Mesenchymal stem cell (in vitro differentiated cells and primary cell): ENCODE results near the gene CAMK1D.

Experiments used
- DNase-seq: peaks from one replicate; pipeline ENCODE4 v3.0.0-alpha.2; 2013
- H2AFZ ChIP-seq: one replicate; pipeline ENCODE4 v1.6.1; 2013; ENCODE audit warnings: low read depth, mild to moderate bottlenecking, control low read depth, inconsistent platforms, low read length, moderate library complexity
- H2AK5ac ChIP-seq: 2 replicates; pipeline ENCODE4 v1.6.1; 2013; ENCODE audit warnings: low read length, moderate library complexity, mild to moderate bottlenecking, inconsistent platforms; ENCODE audit not compliant: severe bottlenecking
- H2BK120ac ChIP-seq: one replicate; pipeline ENCODE4 v1.6.1; 2013; ENCODE audit warnings: low read depth, mild to moderate bottlenecking, inconsistent platforms, low read length, moderate library complexity
- H2BK12ac ChIP-seq, 2 experiments: one replicate each; pipeline ENCODE4 v1.6.1; 2013; ENCODE audit warnings: inconsistent platforms in 2 of 2, low read length in 2 of 2, mild to moderate bottlenecking in 2 of 2, moderate library complexity in 2 of 2, control low read depth in 1 of 2
- H2BK15ac ChIP-seq: one replicate; pipeline ENCODE4 v1.6.1; 2013; ENCODE audit warnings: mild to moderate bottlenecking, low read depth, inconsistent platforms; ENCODE audit not compliant: poor library complexity, severe bottlenecking
- H2BK5ac ChIP-seq: 2 replicates; pipeline ENCODE4 v1.6.1; 2013; ENCODE audit warnings: low read depth, mild to moderate bottlenecking, low read length, control low read depth, inconsistent platforms; ENCODE audit not compliant: poor library complexity, severe bottlenecking
- H3K14ac ChIP-seq, 2 experiments: one replicate each; pipeline ENCODE4 v1.6.1; 2013; ENCODE audit warnings: inconsistent platforms in 2 of 2, low read length in 2 of 2, control low read depth in 1 of 2, mild to moderate bottlenecking in 1 of 2, moderate library complexity in 1 of 2
- H3K18ac ChIP-seq, 2 experiments: one replicate each; pipeline ENCODE4 v1.6.1; 2013; ENCODE audit warnings: inconsistent platforms in 2 of 2, low read length in 2 of 2, control low read depth in 1 of 2, low read depth in 1 of 2, mild to moderate bottlenecking in 1 of 2
- H3K23ac ChIP-seq, 2 experiments: one replicate each; pipeline ENCODE4 v1.6.1; 2013; ENCODE audit warnings: inconsistent platforms in 2 of 2, low read length in 2 of 2, mild to moderate bottlenecking in 2 of 2, moderate library complexity in 2 of 2, control low read depth in 1 of 2
- H3K27ac ChIP-seq: 2 replicates; pipeline ENCODE4 v1.5.1; 2013; ENCODE audit warnings: mild to moderate bottlenecking, moderate library complexity, low read length, control low read depth, inconsistent platforms; ENCODE audit not compliant: poor library complexity, severe bottlenecking
- H3K27me3 ChIP-seq, 2 experiments: 2 replicates each; pipeline versions ENCODE4 v1.6.1 to v1.7.0; 2013; ENCODE audit warnings: low read length in 2 of 2, mild to moderate bottlenecking in 2 of 2, moderate library complexity in 2 of 2, control low read depth in 1 of 2, inconsistent platforms in 1 of 2; ENCODE audit not compliant: control insufficient read depth in 1 of 2, insufficient read depth in 1 of 2
- H3K36me3 ChIP-seq, 2 experiments: 2 replicates each; pipeline versions ENCODE4 v1.6.1 to v1.7.0; 2013; ENCODE audit warnings: low read length in 2 of 2, control low read depth in 1 of 2, inconsistent platforms in 1 of 2, low read depth in 1 of 2, mild to moderate bottlenecking in 1 of 2; ENCODE audit not compliant: insufficient read depth in 2 of 2, control insufficient read depth in 1 of 2
- H3K4ac ChIP-seq, 2 experiments: one replicate each; pipeline ENCODE4 v1.6.1; 2013; ENCODE audit warnings: inconsistent platforms in 2 of 2, low read length in 2 of 2, mild to moderate bottlenecking in 2 of 2, moderate library complexity in 2 of 2, control low read depth in 1 of 2, low read depth in 1 of 2
- H3K4me1 ChIP-seq: 2 replicates; pipeline ENCODE4 v1.6.1; 2013; ENCODE audit warnings: low read depth, low read length, control low read depth; ENCODE audit not compliant: control insufficient read depth, insufficient read depth
- H3K4me2 ChIP-seq: 2 replicates; pipeline ENCODE4 v1.6.1; 2013; ENCODE audit warnings: low read length, mild to moderate bottlenecking, inconsistent platforms; ENCODE audit not compliant: poor library complexity, severe bottlenecking
- H3K4me3 ChIP-seq, 2 experiments: 2 replicates each; pipeline versions ENCODE4 v1.5.1 to v1.7.0; 2013; ENCODE audit warnings: low read length in 2 of 2, mild to moderate bottlenecking in 2 of 2, control low read depth in 1 of 2, low read depth in 1 of 2; ENCODE audit not compliant: insufficient read depth in 1 of 2
- H3K79me1 ChIP-seq: replicated peaks from 2 replicates; pipeline ENCODE4 v1.6.1; 2013; ENCODE audit warnings: mild to moderate bottlenecking, control low read depth, low read length, inconsistent platforms; ENCODE audit not compliant: poor library complexity, severe bottlenecking
- H3K9ac ChIP-seq: 2 replicates; pipeline ENCODE4 v1.7.0; 2013; ENCODE audit warnings: mild to moderate bottlenecking, low read length, moderate library complexity
- H3K9me3 ChIP-seq: 2 replicates; pipeline ENCODE4 v1.7.0; 2013; ENCODE audit warnings: mild to moderate bottlenecking, low read length; ENCODE audit not compliant: control insufficient read depth
- H4K8ac ChIP-seq: one replicate; pipeline ENCODE4 v1.6.1; 2013; ENCODE audit warnings: inconsistent platforms, mild to moderate bottlenecking, low read length, moderate library complexity
- H4K91ac ChIP-seq: one replicate; pipeline ENCODE4 v1.6.1; 2013; ENCODE audit warnings: mild to moderate bottlenecking, low read length, inconsistent platforms
- WGBS: methylation state at CpG from one replicate; pipeline ENCODE4 v1.1.7; 2013; ENCODE audit warnings: mixed read lengths; 5-methylcytosine and 5-hydroxymethylcytosine counted together

CAMK1D gene

GRCh38 chr10:12455766-12456165 is 106.4 kb downstream of the CAMK1D start:
- Histone ChIP-seq H2AK5ac (no peak overlapping the region), H2BK15ac (no peak overlapping the region), H3K9ac (peak overlapping the region; percentile 21), H4K91ac (no peak overlapping the region), H3K14ac (no peak overlapping the region), H2BK120ac (no peak overlapping the region), H2BK12ac (no peak overlapping the region), H3K27ac (no peak overlapping the region), H3K79me1 (peaks cover 38% of the 10 kb centered on the region), H3K4me1 (peaks cover 4% of the 10 kb centered on the region), H3K4me2 (no peak overlapping the region), H3K23ac (no peak overlapping the region), H2BK5ac (no peak overlapping the region), H3K9me3 (no peaks in the 10 kb centered on the region), H3K4me3 (no peak overlapping the region), H4K8ac (no peak overlapping the region), H3K27me3 (no peaks in the 10 kb centered on the region), H3K4ac (no peak overlapping the region), H3K36me3 (no peaks in the 10 kb centered on the region), H2AFZ (no peak overlapping the region), H3K18ac (no peak overlapping the region)
- peak; percentile 41 for DNase-seq
- 88% methylated on average over 2 of the region's 4 CpGs for WGBS

- H2AK5ac ChIP-seq, result no peak overlapping the region
Measured at GRCh38 chr10:12459340-12459739, 110.0 kb downstream of the CAMK1D start.

DNA sequence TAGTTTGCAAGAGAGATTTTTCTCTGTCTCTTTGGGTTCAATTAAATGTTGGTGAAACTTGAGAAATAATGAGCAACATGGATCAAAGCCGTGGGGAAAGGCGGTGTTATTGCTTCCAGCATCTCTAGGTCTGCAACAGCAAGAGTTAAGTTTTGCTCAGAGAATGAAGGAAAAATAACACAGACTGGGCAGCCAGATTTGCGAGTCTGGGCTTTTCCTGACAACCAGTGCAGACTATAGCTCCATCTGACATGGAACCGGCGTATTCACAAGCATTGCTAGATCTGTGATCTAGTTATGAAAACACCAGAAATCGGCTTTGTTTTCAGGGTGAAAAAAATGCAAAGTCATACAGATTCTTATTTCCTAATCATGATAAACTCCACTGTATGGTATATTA is 110.4 kb downstream of the CAMK1D start:
- H3K4me3 ChIP-seq, result peak overlapping the region in 1 of 2 experiments; percentile 36
- H3K27ac ChIP-seq, result no peak overlapping the region
- no peak overlapping the region for H2AFZ ChIP-seq
- no peak overlapping the region for H2BK120ac ChIP-seq
- H3K79me1 ChIP-seq, result peaks cover 36% of the 10 kb centered on the region
- H2BK15ac ChIP-seq, result no peak overlapping the region
- H3K4me1 ChIP-seq, result peaks cover 4% of the 10 kb centered on the region
- H2AK5ac ChIP-seq, result no peak overlapping the region
- H4K8ac ChIP-seq, result no peak overlapping the region
- no peak overlapping the region for H2BK5ac ChIP-seq
- no peak overlapping the region for H3K23ac ChIP-seq
- H3K14ac ChIP-seq, result no peak overlapping the region
- H3K4ac ChIP-seq, result no peak overlapping the region
- DNase-seq, result no peak
- H3K9me3 ChIP-seq, result no peaks in the 10 kb centered on the region
- no peak overlapping the region for H2BK12ac ChIP-seq
- no peaks in the 10 kb centered on the region for H3K36me3 ChIP-seq
- no peaks in the 10 kb centered on the region for H3K27me3 ChIP-seq
- peak overlapping the region; percentile 73 for H3K9ac ChIP-seq
- 84% methylated on average over 5 of the region's 6 CpGs for WGBS
- no peak overlapping the region for H3K4me2 ChIP-seq
- H4K91ac ChIP-seq, result no peak overlapping the region
- H3K18ac ChIP-seq, result no peak overlapping the region

More at GRCh38 chr10:12459340-12459739, 110.0 kb downstream of the CAMK1D start:
- H3K4me2 ChIP-seq, result no peak overlapping the region
- no peak overlapping the region for H4K8ac ChIP-seq
- no peaks in the 10 kb centered on the region for H3K36me3 ChIP-seq
- no peak overlapping the region for H4K91ac ChIP-seq
- H3K4me1 ChIP-seq, result peaks cover 4% of the 10 kb centered on the region
- H3K9ac ChIP-seq, result peak overlapping the region; percentile 73
- H2BK120ac ChIP-seq, result no peak overlapping the region
- no peak overlapping the region for H2BK12ac ChIP-seq
- H2BK15ac ChIP-seq, result no peak overlapping the region
- H3K23ac ChIP-seq, result no peak overlapping the region
- H3K14ac ChIP-seq, result no peak overlapping the region
- 94% methylated on average over 1 of the region's 4 CpGs for WGBS
- H2BK5ac ChIP-seq, result no peak overlapping the region
- H3K18ac ChIP-seq, result no peak overlapping the region
- no peak overlapping the region for H3K27ac ChIP-seq
- no peaks in the 10 kb centered on the region for H3K9me3 ChIP-seq
- no peak for DNase-seq
- H3K4me3 ChIP-seq, result no peak overlapping the region
- H3K4ac ChIP-seq, result no peak overlapping the region
- H3K27me3 ChIP-seq, result no peaks in the 10 kb centered on the region
- H3K79me1 ChIP-seq, result peaks cover 39% of the 10 kb centered on the region
- no peak overlapping the region for H2AFZ ChIP-seq

DNA sequence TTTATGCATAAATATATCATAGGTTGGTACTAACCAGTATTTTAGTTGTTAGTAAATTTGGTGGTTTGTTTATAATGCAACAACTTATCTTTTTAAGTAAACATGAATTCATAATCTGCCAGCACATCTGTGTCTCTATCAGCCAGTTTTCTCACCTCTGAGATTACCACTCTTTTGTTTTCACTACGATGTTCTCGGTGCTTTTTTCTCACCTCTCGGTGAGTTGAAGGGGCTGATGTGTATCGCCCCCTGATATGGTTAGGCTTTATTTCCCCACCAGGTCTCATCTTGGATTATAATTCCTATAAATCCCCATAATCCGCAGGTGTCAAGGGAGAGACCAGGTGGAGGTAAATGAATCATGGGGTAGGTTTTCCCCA is 114.1 kb downstream of the CAMK1D start:
- H3K4me1 ChIP-seq, result peaks cover 11% of the 10 kb centered on the region
- H4K91ac ChIP-seq, result no peak overlapping the region
- no peak overlapping the region for H2AFZ ChIP-seq
- no peaks in the 10 kb centered on the region for H3K9me3 ChIP-seq
- H2BK120ac ChIP-seq, result no peak overlapping the region
- H2BK15ac ChIP-seq, result no peak overlapping the region
- no peak overlapping the region for H2AK5ac ChIP-seq
- H4K8ac ChIP-seq, result no peak overlapping the region
- no peak overlapping the region for H3K4me3 ChIP-seq
- no peak overlapping the region for H3K4ac ChIP-seq
- no peak overlapping the region for H3K4me2 ChIP-seq
- H3K9ac ChIP-seq, result no peak overlapping the region
- H3K79me1 ChIP-seq, result peaks cover 26% of the 10 kb centered on the region
- H3K18ac ChIP-seq, result no peak overlapping the region
- H3K27ac ChIP-seq, result no peak overlapping the region
- no peaks in the 10 kb centered on the region for H3K36me3 ChIP-seq
- H3K23ac ChIP-seq, result no peak overlapping the region
- no peak overlapping the region for H2BK12ac ChIP-seq
- no peak overlapping the region for H2BK5ac ChIP-seq
- H3K14ac ChIP-seq, result no peak overlapping the region
- no peaks in the 10 kb centered on the region for H3K27me3 ChIP-seq
- no peak for DNase-seq
- 75% methylated on average over 3 of the region's 5 CpGs for WGBS
